Measurements from ENCODE around the gene CSF2. TPM values are rescaled to one million over a fixed set of nuclear protein-coding genes. Genes with fewer than 3 reads are reported as not detected.

The CSF2 gene
- total RNA-seq, 4 donors from 2014 or later: not detected

GRCh38 chr5:132057498-132058255, 15.9 kb upstream of the CSF2 start:
- Histone ChIP-seq H3K4me1 (no peaks in the 10 kb centered on the region), H3K36me3 (no peaks in the 10 kb centered on the region), H3K27ac (no peak overlapping the region), H3K27me3 (no peaks in the 10 kb centered on the region), H3K9me3 (no peaks in the 10 kb centered on the region), H3K4me3 (no peak overlapping the region)
- DNase-seq: no peak
- 81 to 85% methylated on average over 12 of the region's 12 CpGs for WGBS, 2 donors
- intact Hi-C loops (cut with DNase I): no loop called here
- no peak for TF ChIP-seq CTCF (IDR thresholded peaks at IDR 0.05)
- TF ChIP-seq POLR2A (IDR thresholded peaks at IDR 0.05): no peak

- Histone ChIP-seq H3K4me1 (no peaks in the 10 kb centered on the region), H3K4me3 (no peak overlapping the region), H3K9me3 (no peaks in the 10 kb centered on the region), H3K27me3 (no peaks in the 10 kb centered on the region), H3K27ac (no peak overlapping the region), H3K36me3 (no peaks in the 10 kb centered on the region)
- TF ChIP-seq POLR2A (IDR thresholded peaks at IDR 0.05) (no peak), CTCF (IDR thresholded peaks at IDR 0.05) (no peak)
- no peak for DNase-seq
- intact Hi-C loops (cut with DNase I): no loop called here
- 75% methylated on average over 7 of the region's 7 CpGs for WGBS, 2 donors
Measured at GRCh38 chr5:132058646-132059042, 14.9 kb upstream of the CSF2 start.

GRCh38 chr5:132059043-132059695, 14.4 kb upstream of the CSF2 start:
- WGBS, 2 donors: 77 to 93% methylated on average over 9 of the region's 9 CpGs
- H3K36me3 ChIP-seq: no peaks in the 10 kb centered on the region
- intact Hi-C loops (cut with DNase I): no loop called here
- no peak for TF ChIP-seq CTCF (IDR thresholded peaks at IDR 0.05)
- TF ChIP-seq POLR2A (IDR thresholded peaks at IDR 0.05): no peak
- no peak overlapping the region for H3K4me3 ChIP-seq
- H3K27ac ChIP-seq: no peak overlapping the region
- no peaks in the 10 kb centered on the region for H3K27me3 ChIP-seq
- no peaks in the 10 kb centered on the region for H3K4me1 ChIP-seq
- DNase-seq: no peak
- H3K9me3 ChIP-seq: no peaks in the 10 kb centered on the region

- H3K27me3 ChIP-seq: no peaks in the 10 kb centered on the region
- intact Hi-C loops (cut with DNase I): no loop called here
- no peak overlapping the region for H3K27ac ChIP-seq
- no peaks in the 10 kb centered on the region for H3K36me3 ChIP-seq
- WGBS, 2 donors: 77 to 86% methylated on average over 3 to 8 of the region's 13 CpGs
- DNase-seq: no peak
- H3K4me1 ChIP-seq: no peaks in the 10 kb centered on the region
- no peak overlapping the region for H3K4me3 ChIP-seq
- H3K9me3 ChIP-seq: no peaks in the 10 kb centered on the region
- TF ChIP-seq POLR2A (IDR thresholded peaks at IDR 0.05) (no peak), CTCF (IDR thresholded peaks at IDR 0.05) (no peak)
Measured at GRCh38 chr5:132059696-132060500, 13.7 kb upstream of the CSF2 start.

Measured in esophagus squamous epithelium (tissue), 5 donors.